Measurements from ENCODE around the gene ENO2.

- no peak for TF ChIP-seq CTCF (conservative IDR thresholded peaks at IDR 0.05 in 1 of 2, IDR thresholded peaks at IDR 0.05 in 1 of 2; ENCODE audit: low read depth in 1 of 2, low read length in 2 of 2)
- no peak for TF ChIP-seq EZH2 (IDR thresholded peaks at IDR 0.05; ENCODE audit: low read length, missing control alignments)
Measured at GRCh38 chr12:6946033-6946919, 31.9 kb downstream of the ENO2 start.

Data from fibroblast of lung (primary cell).